HG03159 (cell line): ENCODE measurements around the gene FSTL4.
"Not testable (repeated sequence)": the region's sequence is repeated elsewhere in the genome, so short reads cannot be mapped to it uniquely, and the experiment has no call there.

ENCODE experiments used
- ATAC-seq: cut with Tn5 transposase; IDR thresholded peaks from one replicate; pipeline ENCODE4 v1.9.1; 2021; ENCODE audit warnings: mild to moderate bottlenecking, moderate library complexity; ENCODE audit not compliant: unreplicated experiment

The FSTL4 gene

GRCh38 chr5:133409210-133409674, 203.1 kb downstream of the FSTL4 start:
- no peak for ATAC-seq

- no peak for ATAC-seq
These were observed 204.0 kb downstream of the FSTL4 start for GRCh38 chr5:133408322-133408721.

- no peak for ATAC-seq
These were observed 205.2 kb downstream of the FSTL4 start for GRCh38 chr5:133406977-133407632.

- no peak for ATAC-seq
These were observed 205.9 kb downstream of the FSTL4 start for GRCh38 chr5:133406208-133406976.

- no peak for ATAC-seq
These were observed 206.9 kb downstream of the FSTL4 start for GRCh38 chr5:133405275-133406034.

- ATAC-seq: no peak
These were observed 207.6 kb downstream of the FSTL4 start for GRCh38 chr5:133404724-133405123.

GRCh38 chr5:133403741-133404364, 208.5 kb downstream of the FSTL4 start:
- no peak for ATAC-seq

GRCh38 chr5:133402775-133403174, 209.6 kb downstream of the FSTL4 start:
- ATAC-seq: no peak

GRCh38 chr5:133401731-133402347, 210.5 kb downstream of the FSTL4 start:
- no peak for ATAC-seq

GRCh38 chr5:133400831-133401351, 211.4 kb downstream of the FSTL4 start:
- ATAC-seq: no peak

GRCh38 chr5:133400120-133400519, 212.2 kb downstream of the FSTL4 start:
- no peak for ATAC-seq

- no peak for ATAC-seq
These were observed 213.0 kb downstream of the FSTL4 start for GRCh38 chr5:133399247-133399891.

- ATAC-seq: peak; percentile 67
These were observed 213.7 kb downstream of the FSTL4 start for GRCh38 chr5:133398646-133399101.

GRCh38 chr5:133397990-133398645, 214.2 kb downstream of the FSTL4 start:
- no peak for ATAC-seq

- no peak for ATAC-seq
These were observed 215.0 kb downstream of the FSTL4 start for GRCh38 chr5:133397348-133397747.

GRCh38 chr5:133396814-133397213, 215.5 kb downstream of the FSTL4 start:
- ATAC-seq: no peak

- no peak for ATAC-seq
These were observed 216.1 kb downstream of the FSTL4 start for GRCh38 chr5:133396187-133396741.

- ATAC-seq: not testable (repeated sequence)
These were observed 217.1 kb downstream of the FSTL4 start for GRCh38 chr5:133395207-133395606.

- ATAC-seq: not testable (repeated sequence)
These were observed 217.9 kb downstream of the FSTL4 start for GRCh38 chr5:133394477-133394817.
